Astrocyte of the spinal cord (primary cell): ENCODE results near the gene HEPH.

Experiments
- DNase-seq: peaks from one replicate; pipeline ENCODE4 v3.0.0; 2011; ENCODE audit warnings: low read depth, low spot score
- H3K4me3 ChIP-seq: 2 replicates; pipeline ENCODE4 v1.5.1; 2011; ENCODE audit warnings: low read depth, mild to moderate bottlenecking, low read length, moderate library complexity
- CTCF ChIP-seq: IDR thresholded peaks from 2 replicates; pipeline ENCODE4 v1.5.1; 2012; ENCODE audit warnings: low read depth, mild to moderate bottlenecking, low read length, inconsistent platforms
- in situ Hi-C: cut with HindIII; loops from 2 replicates; pipeline ENCODE4 v1.10.0; 2017; ENCODE audit warnings: low sequenced_read_pairs

The HEPH gene

GRCh38 chrX:66166671-66167070 is 2.6 kb downstream of the HEPH start:
- in situ Hi-C loops: no loop called here
- H3K4me3 ChIP-seq: no peak overlapping the region
- no peak for DNase-seq
- TF ChIP-seq CTCF: no peak

- no peak for TF ChIP-seq CTCF
- no peak for DNase-seq
- H3K4me3 ChIP-seq: no peak overlapping the region
- in situ Hi-C loops: no loop called here
Observed at GRCh38 chrX:66167431-66167830, 3.4 kb downstream of the HEPH start.

- DNase-seq: no peak
- TF ChIP-seq CTCF: no peak
- in situ Hi-C loops: no loop called here
- H3K4me3 ChIP-seq: no peak overlapping the region
Observed at GRCh38 chrX:66176134-66176533, 12.1 kb downstream of the HEPH start.

GRCh38 chrX:66191563-66191962 is 27.5 kb downstream of the HEPH start:
- in situ Hi-C loops: no loop called here
- H3K4me3 ChIP-seq: no peak overlapping the region
- TF ChIP-seq CTCF: no peak
- DNase-seq: no peak

GRCh38 chrX:66193821-66194220 is 29.8 kb downstream of the HEPH start:
- DNase-seq: no peak
- in situ Hi-C loops: no loop called here
- no peak for TF ChIP-seq CTCF
- no peak overlapping the region for H3K4me3 ChIP-seq

GRCh38 chrX:66200050-66200664 is 36.1 kb downstream of the HEPH start:
- DNase-seq: no peak
- no peak overlapping the region for H3K4me3 ChIP-seq
- in situ Hi-C loops: no loop called here
- no peak for TF ChIP-seq CTCF
